HG03442 (cell line): ENCODE results near the gene TSPAN18.

Experiments
- ATAC-seq: cut with Tn5 transposase; IDR thresholded peaks from one replicate; pipeline ENCODE4 v1.9.1; 2021; ENCODE audit warnings: mild to moderate bottlenecking, moderate library complexity; ENCODE audit not compliant: unreplicated experiment

TSPAN18 gene

GRCh38 chr11:44711113-44711786, 15.5 kb upstream of the TSPAN18 start:
- no peak for ATAC-seq

DNA sequence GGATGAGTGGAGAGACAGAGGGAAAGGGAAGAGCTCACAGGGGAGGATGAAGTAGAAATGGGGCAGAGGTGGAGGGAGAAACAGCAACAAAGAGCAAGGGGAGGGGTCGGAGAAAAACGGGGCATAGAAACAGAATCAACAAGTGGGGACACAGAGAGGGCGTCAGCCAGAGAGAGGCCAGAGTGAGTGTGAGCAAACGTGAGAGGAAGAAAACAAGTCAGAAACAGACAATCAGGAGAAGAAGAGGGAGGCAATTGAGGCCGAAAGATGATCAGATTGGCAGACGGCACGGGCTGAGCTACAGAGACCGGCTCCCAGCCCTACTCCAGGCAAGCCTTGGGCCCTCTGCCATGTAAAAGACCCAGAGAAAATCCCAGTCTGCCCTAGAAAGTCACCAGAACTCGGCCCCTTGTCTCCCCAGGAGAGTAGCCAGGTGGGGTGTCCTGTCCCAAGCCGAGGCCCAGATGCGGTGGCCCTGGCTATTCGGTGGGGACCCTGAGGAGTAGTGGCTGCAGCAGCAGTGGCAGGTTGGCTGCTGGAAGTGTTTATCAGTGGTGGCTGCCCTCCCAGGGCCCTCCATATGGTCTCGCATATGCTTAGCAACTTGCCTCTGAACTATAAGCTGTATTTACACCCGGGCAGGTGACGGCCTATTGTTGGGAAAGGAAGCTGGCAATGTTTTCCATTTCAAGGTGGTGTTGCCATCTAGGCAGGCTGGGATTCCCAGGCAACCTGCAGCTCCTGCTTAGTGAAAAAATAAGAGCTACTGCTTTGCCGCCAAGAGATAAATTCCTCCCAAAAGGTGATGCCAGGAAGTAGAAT, 14.8 kb upstream of the TSPAN18 start:
- no peak for ATAC-seq

DNA sequence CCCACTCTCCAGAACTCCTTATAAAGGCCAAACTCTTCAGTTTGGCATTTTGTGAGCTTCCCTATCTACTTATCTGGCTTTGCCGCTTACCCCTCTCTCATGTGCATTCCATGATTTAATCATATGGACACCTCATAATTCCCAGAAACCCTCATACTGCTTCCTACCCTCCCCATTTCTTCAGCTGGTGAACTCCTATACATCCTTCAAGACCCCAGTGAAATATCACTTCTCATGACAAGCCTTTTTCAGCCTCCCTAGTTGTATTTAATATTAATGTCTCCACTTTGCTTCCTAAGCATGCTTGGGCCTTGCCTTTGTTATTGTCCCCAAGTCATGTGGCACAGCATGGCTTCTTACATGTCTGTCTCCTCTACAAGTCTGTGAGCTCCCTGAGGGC, 13.7 kb upstream of the TSPAN18 start:
- ATAC-seq, result no peak

GRCh38 chr11:44716256-44716655, 10.5 kb upstream of the TSPAN18 start:
- ATAC-seq, result no peak

GRCh38 chr11:44718057-44718456, 8.7 kb upstream of the TSPAN18 start:
- ATAC-seq, result no peak

DNA sequence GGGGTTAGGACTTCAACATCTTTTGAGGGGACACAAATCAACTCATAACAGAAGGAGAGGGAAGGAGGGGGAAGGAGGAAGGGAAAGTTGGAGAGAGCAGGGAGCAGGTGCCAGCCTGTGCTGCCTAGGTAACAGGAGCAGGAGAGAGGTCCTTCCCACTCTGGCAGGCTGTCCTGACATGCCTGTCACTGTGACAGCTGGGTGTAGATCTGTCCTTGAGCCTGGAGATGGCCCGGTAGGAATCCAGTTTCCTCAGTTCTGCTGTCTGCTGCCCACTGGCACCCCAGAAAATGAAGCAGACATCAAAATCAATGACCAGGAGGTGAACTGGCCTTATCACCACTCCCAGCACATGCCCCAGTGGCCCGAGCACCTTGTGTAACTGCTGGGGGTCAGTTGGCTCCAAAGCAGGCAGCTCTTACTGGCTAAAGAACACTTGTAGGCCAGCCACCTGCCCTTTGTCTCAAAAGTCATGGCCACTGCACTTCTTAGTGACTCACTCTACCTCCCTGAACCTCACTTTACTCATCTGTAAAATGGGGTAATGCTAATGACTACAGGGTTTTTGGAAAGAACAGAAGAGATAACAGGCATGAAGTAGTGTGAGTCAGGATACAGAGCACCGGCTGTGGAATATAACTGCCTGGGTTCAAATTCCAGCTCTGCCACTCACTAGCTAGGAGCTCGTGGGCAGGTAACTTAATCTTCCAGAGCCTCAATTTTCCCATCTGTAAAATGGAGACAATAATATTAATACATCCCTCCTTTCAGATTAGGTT, 8.0 kb upstream of the TSPAN18 start:
- ATAC-seq, result no peak

DNA sequence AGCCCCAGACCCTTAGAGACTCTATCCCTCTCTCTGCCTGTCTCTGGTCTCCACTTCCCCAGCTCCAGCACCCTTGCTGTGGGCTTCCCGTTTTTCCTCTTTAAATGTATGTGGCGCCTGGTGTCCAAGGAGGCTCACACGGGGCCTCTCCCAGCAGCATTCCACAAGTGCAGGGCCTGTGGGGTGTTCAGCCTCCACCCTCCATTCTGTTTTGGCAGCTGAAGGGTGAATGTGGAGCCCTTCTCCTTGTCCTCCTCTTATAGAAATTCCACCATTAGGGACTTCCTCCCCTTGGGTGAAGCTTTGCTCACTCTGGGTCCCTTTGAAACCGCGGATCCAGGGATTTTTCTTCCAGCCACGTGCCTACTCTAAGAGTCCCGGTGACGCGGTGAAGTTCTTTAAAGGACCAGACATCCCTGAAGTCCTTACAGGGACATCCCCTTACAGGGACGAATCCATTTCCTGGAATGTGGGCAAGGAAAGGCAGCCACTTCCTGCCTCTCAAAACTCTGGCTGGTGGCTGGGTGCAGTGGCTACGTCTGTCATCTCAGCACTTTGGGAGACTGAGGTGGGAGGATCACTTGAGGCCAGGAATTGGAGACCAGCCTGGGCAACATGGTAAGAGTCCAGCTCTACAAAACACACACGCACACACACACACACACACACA, 1.6 kb upstream of the TSPAN18 start:
- no peak for ATAC-seq

DNA sequence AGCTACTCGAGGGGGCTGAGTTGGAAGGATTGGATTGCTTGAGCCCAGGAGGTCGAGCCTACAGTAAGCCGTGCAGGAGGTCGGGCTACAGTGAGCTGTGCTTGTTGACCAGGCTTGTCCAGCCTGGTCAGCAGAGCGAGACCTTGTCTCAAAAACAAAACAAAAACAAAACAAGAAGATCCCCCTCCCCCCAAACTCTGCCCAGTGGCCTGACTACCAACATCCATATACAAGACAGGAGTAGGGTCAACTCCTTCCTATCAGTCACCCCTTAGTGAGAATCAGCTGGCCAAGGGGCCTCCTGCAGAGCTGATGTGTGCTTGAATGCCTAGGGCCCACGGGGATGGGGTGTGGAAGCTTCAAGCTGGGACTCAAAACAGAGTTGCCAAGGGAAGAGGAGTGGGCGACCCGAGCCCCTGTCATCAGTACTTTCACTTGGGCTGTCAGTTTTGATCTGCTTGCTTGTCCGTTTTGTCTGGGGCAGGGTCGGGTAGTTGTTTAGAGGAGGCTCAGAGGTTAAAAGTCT, 942 bp upstream of the TSPAN18 start:
- ATAC-seq, result no peak

- no peak for ATAC-seq
Measured at GRCh38 chr11:44727114-44727372, 281 bp downstream of the TSPAN18 start.

DNA sequence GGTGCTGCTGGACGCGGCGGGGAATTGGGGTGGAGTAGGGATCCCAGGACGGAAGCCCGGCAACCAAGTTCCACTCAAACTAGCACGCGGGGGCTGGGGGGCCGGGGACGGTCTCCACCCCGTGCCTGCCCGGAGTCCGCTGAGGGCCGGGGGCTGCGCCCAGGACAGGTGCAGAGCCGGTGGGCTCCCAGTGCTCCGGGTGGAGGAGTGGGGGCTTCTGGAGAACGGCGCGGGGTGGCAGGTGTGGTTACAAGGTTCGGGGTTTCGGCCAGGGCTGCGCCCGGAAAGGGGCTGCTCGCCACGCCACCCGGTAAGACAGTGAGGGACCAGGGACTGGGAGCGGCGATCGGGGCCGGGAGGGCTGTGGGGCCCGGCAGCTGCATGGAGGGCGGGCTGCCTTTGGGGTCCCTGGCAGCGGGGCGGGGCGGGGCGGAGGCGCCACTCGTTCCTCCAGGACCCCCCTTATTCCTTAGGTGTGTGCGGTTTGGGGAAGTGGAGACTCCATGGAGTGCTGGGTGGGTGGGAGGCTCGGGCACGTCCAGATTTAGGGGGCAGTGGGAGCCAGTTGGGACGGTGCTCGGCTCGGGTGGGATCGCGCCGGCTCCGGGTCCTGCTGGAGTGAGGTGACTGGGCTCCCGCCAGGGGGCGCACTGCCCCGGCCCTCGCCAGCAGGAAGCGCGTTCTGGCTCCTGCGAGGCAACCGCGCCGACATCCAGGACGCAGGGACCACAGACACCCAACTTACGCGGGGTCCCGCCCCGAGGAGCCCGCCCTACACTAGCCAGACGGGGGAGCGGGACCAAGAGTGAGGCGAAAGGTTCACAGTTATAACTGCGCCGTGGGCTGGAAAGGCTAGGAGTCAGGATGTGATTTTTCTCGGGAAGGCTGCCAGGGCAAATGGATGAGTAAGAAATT, 868 bp downstream of the TSPAN18 start:
- ATAC-seq, result peak; percentile 61

DNA sequence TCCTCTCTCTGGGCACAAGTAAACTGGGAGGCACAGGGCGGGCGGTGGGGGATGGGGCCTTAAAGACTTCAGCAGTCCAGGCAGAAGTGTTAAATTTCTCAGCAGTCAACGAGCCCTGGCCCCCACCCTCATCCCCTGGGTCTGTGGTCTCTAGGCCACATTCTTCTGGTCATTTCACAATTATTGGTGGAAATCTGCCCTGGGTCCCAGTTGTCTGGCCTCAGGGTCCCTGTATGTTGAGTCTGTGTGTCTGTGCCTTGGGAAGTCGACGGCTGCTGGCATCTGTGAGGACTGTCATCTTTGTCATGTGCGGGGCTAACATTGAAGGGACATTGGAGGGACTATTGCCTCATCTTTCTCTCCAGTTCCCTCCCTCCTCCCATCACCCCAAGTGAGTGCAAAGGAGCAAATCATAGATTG, 1.7 kb downstream of the TSPAN18 start:
- ATAC-seq, result no peak

DNA sequence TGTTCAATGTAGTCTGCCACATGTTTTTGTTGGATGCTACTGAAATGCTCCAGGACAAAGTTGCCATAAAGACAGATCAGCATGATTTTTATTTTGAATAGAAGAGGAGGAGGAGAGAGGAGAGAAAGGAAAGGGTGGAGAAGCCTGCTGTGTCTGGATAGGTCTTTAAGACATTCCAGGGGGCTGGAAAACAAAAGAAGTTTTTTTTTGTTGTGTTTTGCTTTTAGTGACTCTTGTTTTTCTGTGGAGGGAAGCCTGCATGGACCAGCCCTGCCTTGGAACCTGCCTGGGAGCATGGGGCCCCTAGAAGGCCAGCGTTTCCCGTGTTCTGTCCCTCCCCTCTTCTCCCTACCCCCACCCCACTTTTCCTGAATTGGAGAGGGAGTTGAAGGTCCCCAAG, 2.3 kb downstream of the TSPAN18 start:
- ATAC-seq, result no peak

DNA sequence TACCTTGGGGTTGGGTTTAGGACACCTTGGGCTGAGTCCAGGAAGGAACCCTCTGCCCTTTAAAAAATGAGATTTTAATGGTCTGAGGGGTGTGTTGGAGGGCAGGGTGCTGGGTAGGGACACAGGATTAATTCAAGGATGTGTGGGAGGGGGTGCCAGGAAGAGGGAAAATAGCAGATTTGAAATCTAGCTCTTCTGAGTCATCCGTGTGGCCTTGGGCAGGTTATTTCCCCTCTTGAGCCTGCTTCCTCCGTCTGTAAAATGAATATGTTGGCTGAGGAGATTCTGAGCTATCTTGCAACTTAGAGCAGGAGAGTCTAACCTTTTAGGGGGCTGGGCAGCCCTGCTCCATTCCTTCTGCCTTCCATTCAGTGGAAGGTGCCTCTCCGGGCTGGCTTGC, 3.0 kb downstream of the TSPAN18 start:
- no peak for ATAC-seq

DNA sequence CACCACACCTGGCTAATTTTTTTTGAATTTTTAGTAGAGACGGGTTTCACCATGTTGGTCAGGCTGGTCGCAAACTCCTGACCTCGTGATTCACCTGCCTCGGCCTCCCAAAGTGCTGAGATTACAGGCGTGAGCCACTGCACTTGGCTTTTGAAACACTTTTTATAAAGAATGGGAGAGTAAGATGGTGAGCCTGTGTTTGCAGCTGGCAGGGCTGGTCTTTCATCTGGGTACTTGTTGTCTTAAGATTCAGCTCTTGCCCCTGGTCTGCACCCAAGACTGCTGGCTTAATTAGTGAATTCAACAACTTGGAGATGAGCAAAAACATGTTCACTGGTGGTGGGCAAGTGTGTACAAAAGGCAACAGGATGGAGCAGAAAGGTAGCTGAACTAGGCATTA, 4.0 kb downstream of the TSPAN18 start:
- ATAC-seq, result no peak

- no peak for ATAC-seq
Measured at GRCh38 chr11:44731685-44732430, 5.1 kb downstream of the TSPAN18 start.

DNA sequence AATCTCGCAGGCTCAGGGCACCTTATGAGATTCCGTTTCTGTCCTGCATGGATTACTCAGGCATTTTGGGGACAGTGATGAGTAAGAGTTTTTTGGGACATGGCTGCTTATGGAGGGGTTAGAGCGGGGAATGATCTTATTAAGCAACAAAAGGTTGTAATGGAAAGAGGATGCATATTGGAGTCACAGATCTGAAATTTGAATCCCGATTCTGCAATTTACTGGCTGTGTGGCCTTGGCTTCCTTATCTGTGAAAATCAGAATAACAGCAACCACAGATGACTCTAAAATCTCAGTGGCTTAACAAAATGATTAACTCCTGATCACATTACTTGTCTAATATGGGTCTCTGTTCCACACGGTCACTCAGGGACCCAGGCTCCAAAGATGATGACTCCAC, 5.8 kb downstream of the TSPAN18 start:
- no peak for ATAC-seq

- ATAC-seq, result no peak
Measured at GRCh38 chr11:44733877-44734276, 7.1 kb downstream of the TSPAN18 start.

DNA sequence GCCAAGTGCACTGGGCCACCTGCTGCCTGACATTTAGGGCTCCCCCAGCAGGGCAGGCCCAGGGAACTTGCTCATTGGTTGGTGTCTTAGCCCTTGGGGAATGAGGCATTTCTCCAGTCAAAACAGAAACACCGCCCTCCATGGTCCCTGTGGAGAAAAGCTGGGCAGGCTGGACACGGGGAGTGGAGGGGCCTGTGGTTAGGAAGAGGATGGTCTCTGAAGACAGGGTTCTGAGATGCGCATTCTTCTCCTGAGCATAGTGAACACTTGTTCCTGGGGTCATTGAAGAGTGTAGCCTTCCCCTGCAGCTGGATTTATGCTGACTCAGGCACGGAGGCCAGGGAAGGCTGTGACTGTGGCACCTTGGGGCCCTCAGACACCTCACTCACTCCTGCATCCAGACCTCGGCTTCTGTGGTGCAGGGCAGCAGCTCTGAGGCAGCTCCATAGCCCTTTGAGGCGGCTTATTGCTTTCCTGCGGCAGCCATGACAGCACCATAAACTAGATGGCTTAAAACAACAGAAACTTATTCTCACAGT, 8.2 kb downstream of the TSPAN18 start:
- no peak for ATAC-seq

- no peak for ATAC-seq
Measured at GRCh38 chr11:44736791-44737190, 10.0 kb downstream of the TSPAN18 start.
